Measurements from ENCODE around the gene IL36RN. TPM values are rescaled to one million over a fixed set of nuclear protein-coding genes. Genes with fewer than 3 reads are reported as not detected.

Gene IL36RN
- total RNA-seq, 2 donors from 2014 or later, result not detected

GRCh38 chr2:113021312-113021711 lies 37.7 kb upstream of the IL36RN start:
- no peaks in the 10 kb centered on the region for H3K27me3 ChIP-seq

GRCh38 chr2:113024764-113025163 lies 34.2 kb upstream of the IL36RN start:
- no peak for DNase-seq (ENCODE audit: low spot score)
- TF ChIP-seq CTCF (IDR thresholded peaks at IDR 0.05), result no peak
- H3K27ac ChIP-seq, result no peak overlapping the region
- no peaks in the 10 kb centered on the region for H3K9me3 ChIP-seq
- H3K4me1 ChIP-seq, result no peaks in the 10 kb centered on the region
- no peaks in the 10 kb centered on the region for H3K36me3 ChIP-seq
- H3K4me3 ChIP-seq, result no peak overlapping the region
- no peaks in the 10 kb centered on the region for H3K27me3 ChIP-seq

More at GRCh38 chr2:113021312-113021711, 37.7 kb upstream of the IL36RN start:
- Histone ChIP-seq H3K36me3 (no peaks in the 10 kb centered on the region), H3K9me3 (no peaks in the 10 kb centered on the region), H3K4me3 (no peak overlapping the region), H3K27ac (no peak overlapping the region), H3K4me1 (no peaks in the 10 kb centered on the region)
- DNase-seq (ENCODE audit: low spot score), result no peak
- TF ChIP-seq CTCF (IDR thresholded peaks at IDR 0.05), result no peak

GRCh38 chr2:113025737-113026136 lies 33.3 kb upstream of the IL36RN start:
- no peak overlapping the region for H3K4me3 ChIP-seq
- no peaks in the 10 kb centered on the region for H3K4me1 ChIP-seq
- no peak for TF ChIP-seq CTCF (IDR thresholded peaks at IDR 0.05)
- no peak overlapping the region for H3K27ac ChIP-seq
- no peaks in the 10 kb centered on the region for H3K27me3 ChIP-seq
- H3K9me3 ChIP-seq, result no peaks in the 10 kb centered on the region
- no peak for DNase-seq (ENCODE audit: low spot score)
- H3K36me3 ChIP-seq, result no peaks in the 10 kb centered on the region

GRCh38 chr2:113027691-113028090 lies 31.3 kb upstream of the IL36RN start:
- no peaks in the 10 kb centered on the region for H3K27me3 ChIP-seq
- H3K4me3 ChIP-seq, result no peak overlapping the region
- no peak overlapping the region for H3K27ac ChIP-seq
- TF ChIP-seq CTCF (IDR thresholded peaks at IDR 0.05), result no peak
- no peaks in the 10 kb centered on the region for H3K4me1 ChIP-seq
- no peaks in the 10 kb centered on the region for H3K36me3 ChIP-seq
- no peak for DNase-seq (ENCODE audit: low spot score)
- H3K9me3 ChIP-seq, result no peaks in the 10 kb centered on the region

GRCh38 chr2:113028112-113028511 lies 30.9 kb upstream of the IL36RN start:
- Histone ChIP-seq H3K27ac (no peak overlapping the region), H3K4me1 (no peaks in the 10 kb centered on the region), H3K4me3 (no peak overlapping the region), H3K9me3 (no peaks in the 10 kb centered on the region), H3K36me3 (no peaks in the 10 kb centered on the region), H3K27me3 (no peaks in the 10 kb centered on the region)
- DNase-seq (ENCODE audit: low spot score), result no peak
- TF ChIP-seq CTCF (IDR thresholded peaks at IDR 0.05), result no peak

- no peak overlapping the region for H3K27ac ChIP-seq
- TF ChIP-seq CTCF (IDR thresholded peaks at IDR 0.05), result no peak
- no peaks in the 10 kb centered on the region for H3K9me3 ChIP-seq
- H3K4me3 ChIP-seq, result no peak overlapping the region
- no peaks in the 10 kb centered on the region for H3K36me3 ChIP-seq
- no peaks in the 10 kb centered on the region for H3K27me3 ChIP-seq
- DNase-seq (ENCODE audit: low spot score), result no peak
- H3K4me1 ChIP-seq, result no peaks in the 10 kb centered on the region
Observed at GRCh38 chr2:113032737-113033136, 26.3 kb upstream of the IL36RN start.
